CD4-positive, alpha-beta T cell (primary cell): ENCODE data around the gene SAMD10. TPM values are rescaled to one million over a fixed set of nuclear protein-coding genes. Genes with fewer than 3 reads are reported as not detected.

Experiments used
- ATAC-seq: fragments of 200-7000 bp; cut with Tn5 transposase; one replicate; pipeline ENCODE4 v1.10.0; 2022; ENCODE audit warnings: mild to moderate bottlenecking; ENCODE audit not compliant: poor library complexity
- CTCF ChIA-PET: fragments of 350-600 bp; sonication (Branson Sonifier 250); formaldehyde crosslinking; loops from one replicate; lab custom pipeline; 2021; ENCODE audit warnings: antibody characterized with exemption, inconsistent platforms; lab: Charles Lee
- POLR2A ChIA-PET: fragments of 350-600 bp; sonication (Branson Sonifier 250); formaldehyde crosslinking; loops from one replicate; lab custom pipeline; 2021; ENCODE audit warnings: antibody characterized with exemption, inconsistent platforms; lab: Charles Lee
- DNase-seq, 14 experiments: peaks; one replicate each; pipeline ENCODE4 v3.0.0-alpha.2; 2013 to 2020; ENCODE audit warnings: mixed read lengths in 2 of 14
- H3K27ac ChIP-seq, 2 donors: one replicate each; pipeline versions ENCODE4 v1.5.1 to v1.7.0; 2013; ENCODE audit warnings: low read length in 2 of 2, low read depth in 1 of 2, mild to moderate bottlenecking in 1 of 2
- H3K27me3 ChIP-seq, 2 experiments: 1 replicate in 1 of 2; 2 replicates in 1 of 2; pipeline versions ENCODE4 v1.6.1 to v1.7.0; 2013; ENCODE audit warnings: low read length in 2 of 2, control low read depth in 1 of 2, mild to moderate bottlenecking in 1 of 2, moderate library complexity in 1 of 2; ENCODE audit not compliant: insufficient read depth in 2 of 2, control insufficient read depth in 1 of 2
- H3K36me3 ChIP-seq: one replicate; pipeline ENCODE4 v1.6.1; 2013; ENCODE audit warnings: low read length, control low read depth; ENCODE audit not compliant: insufficient read depth
- H3K4me1 ChIP-seq: one replicate; pipeline ENCODE4 v1.6.1; 2013; ENCODE audit warnings: low read length, control low read depth; ENCODE audit not compliant: insufficient read depth
- H3K4me3 ChIP-seq: one replicate; pipeline ENCODE4 v1.5.1; 2013; ENCODE audit warnings: mild to moderate bottlenecking, low read length, moderate library complexity
- H3K9me3 ChIP-seq, 2 experiments: 1 replicate in 1 of 2; 2 replicates in 1 of 2; pipeline versions ENCODE4 v1.6.1 to v1.7.0; 2013; ENCODE audit warnings: low read length in 2 of 2, mild to moderate bottlenecking in 2 of 2, control low read depth in 1 of 2, moderate library complexity in 1 of 2; ENCODE audit not compliant: control insufficient read depth in 1 of 2, insufficient read depth in 1 of 2
- H3K27ac Mint-ChIP-seq: one replicate; pipeline ENCODE4 v1.8.0; 2020; ENCODE audit warnings: mixed read lengths
- H3K27me3 Mint-ChIP-seq: one replicate; pipeline ENCODE4 v1.8.0; 2021; ENCODE audit warnings: mixed read lengths
- H3K36me3 Mint-ChIP-seq: one replicate; pipeline ENCODE4 v1.8.0; 2021; ENCODE audit warnings: low read depth, mixed read lengths
- H3K4me1 Mint-ChIP-seq: one replicate; pipeline ENCODE4 v1.8.0; 2021; ENCODE audit warnings: low read depth, mixed read lengths
- H3K4me3 Mint-ChIP-seq: one replicate; pipeline ENCODE4 v1.8.0; 2020; ENCODE audit warnings: mild to moderate bottlenecking, mixed read lengths
- H3K9me3 Mint-ChIP-seq: one replicate; pipeline ENCODE4 v1.8.0; 2020; ENCODE audit warnings: mixed read lengths
- intact Hi-C, 2 experiments: fragments of 100-400 bp; cut with DNase I in 1 of 2; cut with micrococcal nuclease in 1 of 2; formaldehyde crosslinking; loops; one replicate each; pipeline versions ENCODE4 v1.15.1 to v1.9.0; 2023 to 2025; cut with DNase I, micrococcal nuclease
- total RNA-seq, 174 experiments: library from RNA in 2 of 174; stranded (reverse) in 2 of 174; gene quantifications; one replicate each; pipeline ENCODE4 v1.2.3 and lab custom pipeline; 2021 to 2026
- TF ChIP-seq, protein P1 (sequence below): fragments of 200-600 bp; IDR thresholded peaks from one replicate; pipeline ENCODE4 v1.8.0; 2022; ENCODE audit warnings: antibody characterized with exemption, mild to moderate bottlenecking

Gene SAMD10
- total RNA-seq, 2 experiments from 2014 or later, result 12.0 to 12.1 TPM

GRCh38 chr20:63970714-63971431 lies 8.6 kb downstream of the SAMD10 start:
- H3K4me1 Mint-ChIP-seq, result peaks cover 38% of the 10 kb centered on the region
- Histone ChIP-seq H3K9me3 (peaks cover 0 to 21% of the 10 kb centered on the region in 2 experiments), H3K4me3 (no peak overlapping the region), H3K27me3 (no peaks in the 10 kb centered on the region), H3K36me3 (peaks cover 31% of the 10 kb centered on the region), H3K27ac (no peak overlapping the region), H3K4me1 (peaks cover 30% of the 10 kb centered on the region)
- DNase-seq (no peak), ATAC-seq (no peak)
- CTCF ChIA-PET, result no interaction called here
- H3K4me3 Mint-ChIP-seq, result peak overlapping the region; percentile 89
- H3K36me3 Mint-ChIP-seq, result peaks cover 22% of the 10 kb centered on the region
- peak overlapping the region; percentile 58 for H3K27ac Mint-ChIP-seq
- TF ChIP-seq, protein P1, sequence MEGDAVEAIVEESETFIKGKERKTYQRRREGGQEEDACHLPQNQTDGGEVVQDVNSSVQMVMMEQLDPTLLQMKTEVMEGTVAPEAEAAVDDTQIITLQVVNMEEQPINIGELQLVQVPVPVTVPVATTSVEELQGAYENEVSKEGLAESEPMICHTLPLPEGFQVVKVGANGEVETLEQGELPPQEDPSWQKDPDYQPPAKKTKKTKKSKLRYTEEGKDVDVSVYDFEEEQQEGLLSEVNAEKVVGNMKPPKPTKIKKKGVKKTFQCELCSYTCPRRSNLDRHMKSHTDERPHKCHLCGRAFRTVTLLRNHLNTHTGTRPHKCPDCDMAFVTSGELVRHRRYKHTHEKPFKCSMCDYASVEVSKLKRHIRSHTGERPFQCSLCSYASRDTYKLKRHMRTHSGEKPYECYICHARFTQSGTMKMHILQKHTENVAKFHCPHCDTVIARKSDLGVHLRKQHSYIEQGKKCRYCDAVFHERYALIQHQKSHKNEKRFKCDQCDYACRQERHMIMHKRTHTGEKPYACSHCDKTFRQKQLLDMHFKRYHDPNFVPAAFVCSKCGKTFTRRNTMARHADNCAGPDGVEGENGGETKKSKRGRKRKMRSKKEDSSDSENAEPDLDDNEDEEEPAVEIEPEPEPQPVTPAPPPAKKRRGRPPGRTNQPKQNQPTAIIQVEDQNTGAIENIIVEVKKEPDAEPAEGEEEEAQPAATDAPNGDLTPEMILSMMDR, result no peak
- no peaks in the 10 kb centered on the region for H3K9me3 Mint-ChIP-seq
- no peaks in the 10 kb centered on the region for H3K27me3 Mint-ChIP-seq
- intact Hi-C loops, result loop anchor here (5.0 to 10.0 kb wide), 3 partner anchors 186 to 389 kb away; partner anchors contain the start of genes ARFRP1 (in 1 of the 2) and ZGPAT (in 1 of the 2)
- POLR2A ChIA-PET, result interaction anchor here (0.6 to 1.0 kb wide), 3 partner anchors 9 to 284 kb away, joined by 3 to 4 read pairs (median 3); no protein-coding TSS in a partner anchor

GRCh38 chr20:63969838-63970713 lies 9.4 kb downstream of the SAMD10 start, which contains the start of gene ZNF512B:
Gene ZNF512B (minus strand): TSS chr20:63969930. CDS start chr20:63967950, 1,980 bp downstream.
- H3K4me1 ChIP-seq, result peaks cover 30% of the 10 kb centered on the region
- intact Hi-C loops, result loop anchor here (5.0 to 10.0 kb wide), 3 partner anchors 185 to 388 kb away; partner anchors contain the start of genes ARFRP1 (in 1 of the 2) and ZGPAT (in 1 of the 2)
- Mint-ChIP-seq H3K27me3 (no peaks in the 10 kb centered on the region), H3K27ac (peak within 1 kb of the TSS; percentile 83), H3K4me1 (peaks cover 38% of the 10 kb centered on the region), H3K36me3 (peaks cover 22% of the 10 kb centered on the region), H3K9me3 (no peaks in the 10 kb centered on the region), H3K4me3 (peak within 1 kb of the TSS; percentile 90)
- ChIA-PET POLR2A (interaction anchor here (1.0 kb wide), 1 partner anchor 10 kb away, joined by 3 read pairs; no protein-coding TSS in a partner anchor), CTCF (no interaction called here)
- H3K27ac ChIP-seq, result peak within 1 kb of the TSS; percentile 56 to 70
- H3K4me3 ChIP-seq, result peak within 1 kb of the TSS; percentile 56
- peaks cover 25% of the 10 kb centered on the region for H3K36me3 ChIP-seq
- peak; percentile 57 for ATAC-seq
- H3K27me3 ChIP-seq, result no peaks in the 10 kb centered on the region
- peaks cover 0 to 23% of the 10 kb centered on the region in 2 experiments for H3K9me3 ChIP-seq
- DNase-seq, result peak; percentile 49 to 84 (median 62)
- TF ChIP-seq, protein P1, result no peak
